Measurements from ENCODE around the gene RRBP1.

DNA sequence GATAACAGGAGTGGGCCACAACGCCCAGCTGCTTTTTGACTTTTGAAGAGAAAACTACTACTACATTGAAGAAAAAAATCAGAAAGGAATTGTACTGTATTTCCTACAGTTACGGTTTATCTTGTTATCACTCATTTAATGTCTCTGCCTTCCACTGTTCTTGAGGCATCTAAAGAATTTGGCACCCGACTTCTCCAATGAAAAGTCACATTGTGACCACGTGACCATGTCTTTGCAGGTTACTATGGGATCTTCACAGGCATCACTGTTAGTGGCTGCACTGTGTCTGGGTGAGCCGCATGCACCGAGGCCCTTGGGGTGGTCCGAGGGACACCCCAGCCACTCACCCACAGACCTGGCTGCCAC is 26.8 kb downstream of the RRBP1 start:
- no peak for TF ChIP-seq POLR2AphosphoS5 (IDR thresholded peaks at IDR 0.05)
- TF ChIP-seq, protein P1, sequence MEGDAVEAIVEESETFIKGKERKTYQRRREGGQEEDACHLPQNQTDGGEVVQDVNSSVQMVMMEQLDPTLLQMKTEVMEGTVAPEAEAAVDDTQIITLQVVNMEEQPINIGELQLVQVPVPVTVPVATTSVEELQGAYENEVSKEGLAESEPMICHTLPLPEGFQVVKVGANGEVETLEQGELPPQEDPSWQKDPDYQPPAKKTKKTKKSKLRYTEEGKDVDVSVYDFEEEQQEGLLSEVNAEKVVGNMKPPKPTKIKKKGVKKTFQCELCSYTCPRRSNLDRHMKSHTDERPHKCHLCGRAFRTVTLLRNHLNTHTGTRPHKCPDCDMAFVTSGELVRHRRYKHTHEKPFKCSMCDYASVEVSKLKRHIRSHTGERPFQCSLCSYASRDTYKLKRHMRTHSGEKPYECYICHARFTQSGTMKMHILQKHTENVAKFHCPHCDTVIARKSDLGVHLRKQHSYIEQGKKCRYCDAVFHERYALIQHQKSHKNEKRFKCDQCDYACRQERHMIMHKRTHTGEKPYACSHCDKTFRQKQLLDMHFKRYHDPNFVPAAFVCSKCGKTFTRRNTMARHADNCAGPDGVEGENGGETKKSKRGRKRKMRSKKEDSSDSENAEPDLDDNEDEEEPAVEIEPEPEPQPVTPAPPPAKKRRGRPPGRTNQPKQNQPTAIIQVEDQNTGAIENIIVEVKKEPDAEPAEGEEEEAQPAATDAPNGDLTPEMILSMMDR (IDR thresholded peaks at IDR 0.05) = peak in 1 of 4 experiments; percentile 8
